Naive thymus-derived CD8-positive, alpha-beta T cell (primary cell): ENCODE data around the gene ERC2. TPM values are rescaled to one million over a fixed set of nuclear protein-coding genes. Genes with fewer than 3 reads are reported as not detected.

Experiments used
- ATAC-seq, 2 donors: fragments of 150-1000 bp; cut with Tn5 transposase in 1 of 2; sonication (Bioruptor Pico), chemical (Tn5 transposase) in 1 of 2; 1 replicate in 1 of 2; 2 replicates in 1 of 2; pipeline ENCODE4 v1.10.0; 2021; ENCODE audit warnings: mild to moderate bottlenecking in 2 of 2, moderate library complexity in 2 of 2
- POLR2A ChIA-PET: fragments of 350-600 bp; sonication (Branson Sonifier 250); formaldehyde crosslinking; loops from one replicate; lab custom pipeline; 2021; ENCODE audit warnings: antibody characterized with exemption; lab: Charles Lee
- DNase-seq, 10 donors: peaks; one replicate each; pipeline versions ENCODE4 v3.0.0 to v3.0.0-alpha.2; 2020 to 2022
- H3K27ac Mint-ChIP-seq, 10 donors: one replicate each; pipeline ENCODE4 v1.8.0; 2020 to 2022; ENCODE audit warnings: mild to moderate bottlenecking in 10 of 10, mixed read lengths in 10 of 10, moderate library complexity in 4 of 10, inconsistent platforms in 1 of 10
- H3K27me3 Mint-ChIP-seq, 5 donors: one replicate each; pipeline ENCODE4 v1.8.0; 2021 to 2022; ENCODE audit warnings: mixed read lengths in 5 of 5
- H3K36me3 Mint-ChIP-seq, 3 donors: one replicate each; pipeline ENCODE4 v1.8.0; 2020 to 2022; ENCODE audit warnings: mixed read lengths in 3 of 3, mild to moderate bottlenecking in 2 of 3, inconsistent platforms in 1 of 3
- H3K4me1 Mint-ChIP-seq, 4 donors: one replicate each; pipeline ENCODE4 v1.8.0; 2021 to 2022; ENCODE audit warnings: mixed read lengths in 4 of 4
- H3K4me3 Mint-ChIP-seq, 10 donors: one replicate each; pipeline ENCODE4 v1.8.0; 2020 to 2022; ENCODE audit warnings: mild to moderate bottlenecking in 10 of 10, mixed read lengths in 10 of 10, moderate library complexity in 6 of 10, inconsistent platforms in 1 of 10
- H3K9me3 Mint-ChIP-seq, 9 donors: one replicate each; pipeline ENCODE4 v1.8.0; 2020 to 2022; ENCODE audit warnings: mixed read lengths in 9 of 9, mild to moderate bottlenecking in 3 of 9, inconsistent platforms in 1 of 9, moderate library complexity in 1 of 9
- polyA plus RNA-seq, 3 donors: library from polyadenylated mRNA; unstranded; fragments of 300-500 nt; fragmentation: Illumina TruSeq; gene quantifications; one replicate each; pipeline ENCODE4 v1.2.3, GENCODE V29; 2021
- total RNA-seq, 8 experiments: library from RNA in 2 of 8; stranded (reverse) in 2 of 8; gene quantifications; one replicate each; pipeline ENCODE4 v1.2.3 and lab custom pipeline; 2021 to 2026

Gene ERC2
- total and polyA plus RNA-seq, 5 experiments from 2014 or later, result 0.05 to 0.29 TPM; not detected in 3

DNA sequence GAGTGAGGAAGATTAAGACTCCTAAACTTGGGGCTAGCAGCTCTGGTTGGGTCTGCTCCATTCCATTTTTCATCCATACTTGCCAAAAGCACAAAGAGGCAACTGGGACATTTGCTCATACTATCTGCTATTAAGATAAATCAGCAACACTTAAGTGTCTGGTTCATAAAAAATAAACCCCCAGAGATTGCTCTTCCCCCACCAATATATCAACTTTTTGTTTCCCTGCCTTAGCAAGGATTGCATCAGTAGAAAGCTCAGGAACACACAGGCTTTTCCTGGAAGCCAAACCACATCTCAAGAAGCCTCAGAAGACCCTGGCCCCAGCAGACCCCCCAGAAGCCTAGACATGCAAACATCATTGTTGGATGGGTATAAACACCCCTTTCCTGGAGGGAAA, 748.8 kb downstream of the ERC2 start:
- H3K27ac Mint-ChIP-seq, result no peak overlapping the region

DNA sequence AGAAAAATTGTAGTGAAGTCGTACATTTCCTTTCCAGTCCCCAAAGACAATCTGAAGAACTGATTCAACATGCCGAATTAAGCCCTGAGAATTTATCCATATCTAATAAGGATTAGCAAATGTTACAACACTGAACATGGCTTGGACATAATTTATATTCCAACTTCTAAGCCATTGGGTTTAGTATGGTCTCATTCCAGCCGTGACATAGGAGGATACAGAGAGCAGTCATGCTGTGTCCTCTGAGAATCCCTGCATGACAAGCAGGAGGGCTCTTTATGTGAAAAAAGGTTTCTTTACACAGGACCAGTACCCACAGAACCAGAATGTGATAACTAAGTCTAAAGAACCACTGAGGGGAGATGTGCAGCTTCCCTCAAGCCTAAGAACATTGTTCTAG, 749.3 kb downstream of the ERC2 start:
- no peak for DNase-seq
- Mint-ChIP-seq H3K27me3 (peaks cover 7 to 22% (median 11%) of the 10 kb centered on the region in 5 donors), H3K27ac (no peak overlapping the region), H3K4me3 (no peak overlapping the region), H3K36me3 (no peaks in the 10 kb centered on the region), H3K9me3 (peaks cover 0 to 9% (median 0%) of the 10 kb centered on the region in 9 donors), H3K4me1 (no peaks in the 10 kb centered on the region)
- no peak for ATAC-seq
- POLR2A ChIA-PET, result no interaction called here

More for the DNA sequence above, 748.8 kb downstream of the ERC2 start:
- no peak for DNase-seq
- Mint-ChIP-seq H3K27me3 (peaks cover 7 to 22% (median 11%) of the 10 kb centered on the region in 5 donors), H3K9me3 (peaks cover 0 to 10% (median 0%) of the 10 kb centered on the region in 9 donors), H3K4me3 (no peak overlapping the region), H3K36me3 (no peaks in the 10 kb centered on the region), H3K4me1 (no peaks in the 10 kb centered on the region)
- POLR2A ChIA-PET, result no interaction called here
- ATAC-seq, result no peak

DNA sequence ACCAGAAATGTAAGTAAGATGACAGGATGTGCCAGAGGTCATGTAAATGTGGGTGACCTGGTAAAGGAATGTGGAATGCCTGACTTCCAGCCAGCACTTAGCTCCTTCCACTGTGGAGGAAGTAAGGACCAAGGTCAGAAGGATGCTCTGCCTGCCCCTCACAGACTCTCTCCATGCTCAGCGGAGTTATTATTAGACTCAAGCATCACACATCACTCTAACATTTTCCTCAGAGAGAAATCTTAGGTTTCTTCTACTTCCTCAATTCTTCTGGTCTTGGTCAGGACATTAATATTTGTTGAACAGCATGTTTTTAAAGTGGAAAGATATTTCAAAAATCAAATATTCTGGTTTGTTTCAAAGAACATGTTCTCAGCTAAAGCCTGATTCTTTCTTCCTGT, 749.7 kb downstream of the ERC2 start:
- no peak overlapping the region for H3K4me3 Mint-ChIP-seq
- H3K27me3 Mint-ChIP-seq, result peaks cover 4 to 17% (median 8%) of the 10 kb centered on the region in 5 donors
- H3K4me1 Mint-ChIP-seq, result no peaks in the 10 kb centered on the region
- no peak for ATAC-seq
- POLR2A ChIA-PET, result no interaction called here
- no peak overlapping the region for H3K27ac Mint-ChIP-seq
- no peaks in the 10 kb centered on the region for H3K36me3 Mint-ChIP-seq
- H3K9me3 Mint-ChIP-seq, result peaks cover 0 to 4% (median 0%) of the 10 kb centered on the region in 9 donors
- no peak for DNase-seq

DNA sequence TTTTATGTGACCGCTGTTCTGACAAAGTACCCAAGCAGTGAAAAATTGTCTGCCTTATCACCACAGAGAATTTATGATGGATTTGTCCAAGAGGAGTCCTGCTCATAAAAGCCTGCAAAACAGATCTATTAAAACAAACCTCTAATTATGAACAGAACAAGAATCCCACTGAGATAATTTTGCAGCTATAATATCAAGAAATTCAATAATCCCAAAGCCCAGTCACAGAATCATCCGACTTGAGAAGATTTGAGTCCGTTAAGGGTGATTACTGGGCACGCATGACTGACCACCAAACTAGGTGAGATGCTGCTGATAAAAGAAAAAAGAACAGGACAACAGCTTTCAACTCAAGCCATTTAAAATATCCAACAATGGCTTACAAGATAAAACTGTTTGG, 750.2 kb downstream of the ERC2 start:
- Mint-ChIP-seq H3K36me3 (no peaks in the 10 kb centered on the region), H3K4me1 (no peaks in the 10 kb centered on the region), H3K4me3 (no peak overlapping the region), H3K27me3 (peaks cover 0 to 12% (median 7%) of the 10 kb centered on the region in 5 donors), H3K9me3 (no peaks in the 10 kb centered on the region), H3K27ac (no peak overlapping the region)
- POLR2A ChIA-PET, result no interaction called here
- no peak for ATAC-seq
- no peak for DNase-seq

DNA sequence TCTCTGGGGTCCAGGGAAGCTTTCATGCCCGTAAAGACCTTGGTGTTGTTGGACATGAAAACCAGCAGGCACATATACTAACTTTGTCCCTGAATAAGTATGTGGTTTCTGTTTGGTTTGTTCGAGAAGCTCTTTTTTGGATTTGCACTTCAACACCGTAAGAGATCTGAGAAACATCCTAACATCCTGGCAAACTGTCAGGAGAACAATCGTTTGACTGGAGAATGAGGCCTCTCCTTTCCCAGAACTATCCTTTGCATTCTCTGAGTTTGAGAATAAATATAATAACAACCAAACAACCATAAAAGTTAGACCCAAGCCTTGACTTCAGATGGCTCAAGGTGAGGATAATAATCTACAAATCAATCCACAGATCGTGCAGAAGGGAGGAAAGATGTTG, 750.8 kb downstream of the ERC2 start:
- no peak for ATAC-seq
- Mint-ChIP-seq H3K4me3 (no peak overlapping the region), H3K9me3 (no peaks in the 10 kb centered on the region), H3K27me3 (peaks cover 0 to 10% (median 5%) of the 10 kb centered on the region in 5 donors), H3K4me1 (no peaks in the 10 kb centered on the region), H3K36me3 (no peaks in the 10 kb centered on the region), H3K27ac (no peak overlapping the region)
- POLR2A ChIA-PET, result no interaction called here
- DNase-seq, result no peak

DNA sequence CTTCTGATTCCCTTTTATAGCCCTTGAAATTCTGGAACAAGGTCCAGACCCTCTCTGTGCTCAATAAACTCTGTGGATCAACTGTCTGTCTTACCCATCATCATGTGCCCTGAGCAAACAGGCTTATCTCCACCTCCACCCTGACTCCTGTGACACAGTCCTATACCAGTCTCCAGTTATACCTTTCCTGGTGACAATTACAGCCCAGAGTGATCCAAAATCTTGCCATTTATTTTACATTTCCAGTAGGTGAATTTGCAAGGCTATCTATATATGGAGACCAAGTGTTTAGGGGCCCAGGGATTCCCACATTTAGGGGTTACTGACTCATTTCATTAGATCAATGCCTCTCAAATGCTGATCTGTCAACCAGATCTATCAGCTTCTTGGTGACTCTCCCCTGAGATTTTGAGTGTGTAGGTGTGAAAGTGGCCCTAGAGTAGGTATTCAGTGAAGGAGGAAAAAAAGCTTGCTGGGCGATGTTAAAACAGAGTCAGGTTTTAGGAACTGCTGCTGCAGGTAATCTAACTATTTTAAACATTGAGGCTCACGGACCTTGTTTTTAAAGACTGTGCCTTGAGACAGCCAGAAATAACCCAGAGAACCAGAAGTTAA, 751.5 kb downstream of the ERC2 start:
- DNase-seq, result no peak
- POLR2A ChIA-PET, result no interaction called here
- H3K27me3 Mint-ChIP-seq, result peaks cover 0 to 10% (median 1%) of the 10 kb centered on the region in 5 donors
- no peak for ATAC-seq
- H3K9me3 Mint-ChIP-seq, result no peaks in the 10 kb centered on the region
- no peaks in the 10 kb centered on the region for H3K4me1 Mint-ChIP-seq
- H3K4me3 Mint-ChIP-seq, result no peak overlapping the region
- H3K27ac Mint-ChIP-seq, result no peak overlapping the region
- no peaks in the 10 kb centered on the region for H3K36me3 Mint-ChIP-seq

DNA sequence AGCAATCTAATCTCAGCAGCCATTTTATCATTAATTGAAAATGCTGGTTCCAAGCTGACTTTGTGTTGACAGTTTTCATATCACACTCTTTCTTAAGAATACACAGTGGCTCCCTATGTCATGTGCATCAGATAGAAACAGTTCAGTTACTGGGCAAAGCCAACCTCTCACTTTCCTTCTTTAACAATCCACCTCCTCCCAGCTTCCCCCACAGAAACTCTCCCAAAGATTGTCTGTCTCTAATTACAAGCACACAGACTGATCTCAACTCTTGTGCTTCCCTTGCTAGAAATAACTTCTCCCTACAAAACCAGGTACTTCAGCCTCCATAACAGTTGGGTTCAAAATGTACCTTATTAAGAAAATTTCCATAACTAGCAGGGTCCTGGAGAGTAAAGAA, 752.2 kb downstream of the ERC2 start:
- Mint-ChIP-seq H3K9me3 (no peaks in the 10 kb centered on the region), H3K4me3 (no peak overlapping the region), H3K36me3 (no peaks in the 10 kb centered on the region), H3K27me3 (peaks cover 0 to 8% (median 1%) of the 10 kb centered on the region in 5 donors), H3K4me1 (no peaks in the 10 kb centered on the region), H3K27ac (no peak overlapping the region)
- no peak for ATAC-seq
- DNase-seq, result no peak
- POLR2A ChIA-PET, result no interaction called here

DNA sequence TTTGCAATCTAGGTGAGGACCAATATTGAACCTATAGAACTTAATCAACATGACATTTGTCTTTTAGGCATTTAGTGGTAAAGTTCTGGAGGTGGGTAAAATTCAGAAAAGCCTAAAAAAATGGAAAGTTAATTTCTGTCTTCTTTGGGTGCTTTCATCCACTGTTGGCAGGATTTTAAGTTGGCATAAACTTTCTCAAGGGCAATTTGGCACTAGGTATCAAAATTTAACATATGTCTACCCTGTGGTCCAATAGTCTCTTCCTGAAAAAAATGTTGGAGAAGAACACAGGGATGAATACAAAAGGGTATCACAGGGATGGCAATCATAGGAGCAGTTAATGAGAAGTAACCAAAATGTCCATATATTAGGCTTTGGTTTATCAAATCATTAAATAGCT, 754.2 kb downstream of the ERC2 start:
- no peak for DNase-seq
- POLR2A ChIA-PET, result no interaction called here
- H3K9me3 Mint-ChIP-seq, result peaks cover 0 to 7% (median 0%) of the 10 kb centered on the region in 9 donors

DNA sequence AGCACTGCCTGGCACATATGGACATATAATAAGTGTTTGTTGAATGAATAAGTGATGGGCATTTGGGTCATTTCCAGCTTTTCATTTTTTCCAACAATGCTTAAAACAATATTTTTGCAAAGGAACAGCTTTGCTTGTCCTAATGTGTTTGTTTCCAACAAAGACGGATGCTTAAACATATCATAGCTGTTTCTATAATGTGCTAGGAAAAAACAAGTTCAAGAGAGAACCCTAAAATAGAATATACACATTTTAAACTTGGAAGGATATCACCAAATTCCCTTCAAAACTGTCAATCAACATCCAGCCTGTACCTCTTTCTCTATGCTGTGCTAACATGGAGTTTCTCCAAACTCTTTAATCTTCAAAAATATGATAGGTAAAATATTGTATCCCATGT, 756.6 kb downstream of the ERC2 start:
- POLR2A ChIA-PET, result no interaction called here
- peaks cover 0 to 6% (median 0%) of the 10 kb centered on the region in 5 donors for H3K27me3 Mint-ChIP-seq
- no peak overlapping the region for H3K4me3 Mint-ChIP-seq
- no peak for DNase-seq
- H3K9me3 Mint-ChIP-seq, result peaks cover 0 to 10% (median 0%) of the 10 kb centered on the region in 9 donors
- H3K27ac Mint-ChIP-seq, result no peak overlapping the region
- ATAC-seq, result no peak
- no peaks in the 10 kb centered on the region for H3K4me1 Mint-ChIP-seq
- H3K36me3 Mint-ChIP-seq, result no peaks in the 10 kb centered on the region

More for the DNA sequence above, 754.2 kb downstream of the ERC2 start:
- ATAC-seq, result no peak
- H3K36me3 Mint-ChIP-seq, result no peaks in the 10 kb centered on the region
- peaks cover 0 to 10% (median 3%) of the 10 kb centered on the region in 5 donors for H3K27me3 Mint-ChIP-seq
- no peak overlapping the region for H3K27ac Mint-ChIP-seq
- no peaks in the 10 kb centered on the region for H3K4me1 Mint-ChIP-seq
- no peak overlapping the region for H3K4me3 Mint-ChIP-seq

DNA sequence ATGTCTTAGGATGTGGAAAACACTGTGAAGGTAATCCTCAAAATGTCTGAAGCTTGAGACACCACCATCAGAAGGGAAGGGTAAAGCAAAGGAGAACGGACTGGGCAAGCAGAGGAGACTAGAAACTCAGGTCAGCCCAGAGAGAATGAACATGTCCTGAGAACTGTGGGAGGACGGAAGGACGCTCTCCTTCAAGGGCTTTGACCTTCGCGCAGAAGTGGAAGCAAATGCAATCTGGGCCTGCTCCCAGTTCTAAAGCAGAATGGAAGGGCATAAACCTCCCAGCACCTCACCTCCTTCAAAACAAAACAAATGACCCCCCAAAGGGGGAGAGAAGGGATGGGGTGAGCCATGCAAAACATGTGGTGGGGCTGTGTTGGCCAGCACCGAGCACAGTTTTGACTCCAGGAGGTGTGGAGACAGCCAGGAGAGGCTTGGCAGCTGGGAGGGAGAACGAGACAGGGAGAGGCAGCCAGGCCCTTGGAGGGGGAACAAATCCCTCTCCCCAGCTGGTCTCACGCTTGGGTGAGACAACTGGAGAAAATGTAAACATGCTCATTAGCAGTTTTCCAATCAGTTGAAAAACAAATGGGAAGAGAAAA, 758.8 kb downstream of the ERC2 start:
- H3K27me3 Mint-ChIP-seq, result peaks cover 0 to 3% (median 0%) of the 10 kb centered on the region in 5 donors
- no peak for DNase-seq
- H3K27ac Mint-ChIP-seq, result no peak overlapping the region
- no peaks in the 10 kb centered on the region for H3K4me1 Mint-ChIP-seq
- no peak overlapping the region for H3K4me3 Mint-ChIP-seq
- H3K36me3 Mint-ChIP-seq, result no peaks in the 10 kb centered on the region
- peaks cover 0 to 10% (median 0%) of the 10 kb centered on the region in 9 donors for H3K9me3 Mint-ChIP-seq
- ATAC-seq, result no peak
- POLR2A ChIA-PET, result no interaction called here

DNA sequence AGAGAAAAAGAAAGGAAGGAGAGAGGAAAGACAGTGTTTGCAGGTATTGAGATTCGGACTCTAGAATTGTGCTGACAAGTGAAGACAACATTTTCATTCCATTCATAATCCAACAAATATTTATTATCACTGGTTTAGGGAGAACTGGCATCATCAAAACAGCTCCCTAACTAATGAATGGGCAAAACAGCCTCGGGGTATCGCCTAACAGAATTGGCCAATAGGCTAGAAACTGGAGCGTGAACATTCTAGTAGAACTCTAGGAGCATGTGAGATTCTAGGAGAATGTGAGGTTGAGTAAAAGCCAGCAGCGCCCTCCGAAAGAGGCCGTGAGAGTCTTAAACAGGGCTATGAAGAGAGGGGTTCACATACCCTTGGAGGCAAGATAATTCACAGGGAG, 759.3 kb downstream of the ERC2 start:
- Mint-ChIP-seq H3K9me3 (peaks cover 0 to 10% (median 0%) of the 10 kb centered on the region in 9 donors), H3K36me3 (no peaks in the 10 kb centered on the region), H3K4me3 (no peak overlapping the region), H3K27me3 (peaks cover 0 to 3% (median 0%) of the 10 kb centered on the region in 5 donors), H3K27ac (no peak overlapping the region), H3K4me1 (no peaks in the 10 kb centered on the region)
- ATAC-seq (no peak), DNase-seq (no peak)
- POLR2A ChIA-PET, result no interaction called here

DNA sequence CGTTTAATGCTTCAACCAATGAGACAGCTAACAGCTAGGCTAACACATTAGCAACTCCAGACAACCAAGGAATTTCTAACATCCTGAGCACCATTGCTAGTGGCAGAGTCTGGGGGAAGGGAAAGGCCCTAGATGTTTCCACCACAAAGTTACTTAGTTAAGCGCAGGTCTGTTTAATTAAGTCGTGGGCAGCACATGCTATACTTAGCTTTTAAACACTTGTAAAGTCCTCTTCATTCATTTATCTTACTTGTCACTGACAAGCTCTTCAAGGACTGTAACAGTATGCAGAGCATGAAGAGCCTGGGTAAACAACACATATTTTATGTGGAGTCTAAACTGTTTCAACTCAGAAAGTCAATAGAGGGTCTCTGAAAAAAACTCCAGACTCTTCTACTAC, 760.0 kb downstream of the ERC2 start:
- no peaks in the 10 kb centered on the region for H3K36me3 Mint-ChIP-seq
- no peak for DNase-seq
- H3K4me1 Mint-ChIP-seq, result no peaks in the 10 kb centered on the region
- H3K27ac Mint-ChIP-seq, result no peak overlapping the region
- POLR2A ChIA-PET, result no interaction called here
- H3K4me3 Mint-ChIP-seq, result no peak overlapping the region
- H3K27me3 Mint-ChIP-seq, result peaks cover 0 to 3% (median 0%) of the 10 kb centered on the region in 5 donors
- ATAC-seq, result no peak
- H3K9me3 Mint-ChIP-seq, result peaks cover 0 to 10% (median 0%) of the 10 kb centered on the region in 9 donors

DNA sequence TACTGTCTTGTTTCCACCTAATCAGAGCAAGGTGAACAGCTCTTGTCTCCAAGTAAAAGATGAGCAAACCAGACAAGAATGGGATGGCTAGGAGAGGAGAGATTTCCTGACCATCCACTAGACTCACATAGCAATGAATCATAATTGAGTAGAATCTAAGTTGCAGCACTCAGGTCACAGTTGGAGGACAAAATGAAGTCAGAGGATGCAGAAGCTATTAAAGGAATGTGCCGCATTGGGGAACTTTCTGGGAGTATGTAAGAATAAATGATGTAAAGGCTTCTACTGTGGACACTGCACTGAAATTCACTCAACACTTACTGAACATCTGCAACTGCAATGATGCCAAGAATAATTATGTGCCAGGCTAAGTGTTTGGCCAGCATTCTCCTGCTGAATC, 763.7 kb downstream of the ERC2 start:
- H3K27ac Mint-ChIP-seq, result no peak overlapping the region
- ATAC-seq, result no peak
- H3K4me1 Mint-ChIP-seq, result no peaks in the 10 kb centered on the region
- no peak for DNase-seq
- peaks cover 0 to 7% (median 0%) of the 10 kb centered on the region in 9 donors for H3K9me3 Mint-ChIP-seq
- POLR2A ChIA-PET, result no interaction called here
- H3K36me3 Mint-ChIP-seq, result no peaks in the 10 kb centered on the region
- H3K27me3 Mint-ChIP-seq, result peaks cover 0 to 3% (median 0%) of the 10 kb centered on the region in 5 donors
- no peak overlapping the region for H3K4me3 Mint-ChIP-seq
